TTC549 (cell line): ENCODE data around the gene RAPGEF3.

Experiments
- FAIRE-seq: peaks from 2 replicates; lab custom pipeline; 2012; peaks lifted over from hg19 to GRCh38; lab: Jason Lieb, UNC

Gene RAPGEF3

GRCh38 chr12:47755655-47756562 is 2.8 kb downstream of the RAPGEF3 start:
- FAIRE-seq: no peak

GRCh38 chr12:47754881-47755280 is 3.8 kb downstream of the RAPGEF3 start:
- no peak for FAIRE-seq

- no peak for FAIRE-seq
Observed at GRCh38 chr12:47754126-47754525, 4.6 kb downstream of the RAPGEF3 start.

- FAIRE-seq: no peak
Observed at GRCh38 chr12:47753021-47754001, 5.4 kb downstream of the RAPGEF3 start.

GRCh38 chr12:47752552-47752951 is 6.1 kb downstream of the RAPGEF3 start:
- no peak for FAIRE-seq

GRCh38 chr12:47752121-47752520 is 6.6 kb downstream of the RAPGEF3 start:
- no peak for FAIRE-seq

GRCh38 chr12:47751561-47751960 is 7.1 kb downstream of the RAPGEF3 start:
- FAIRE-seq: no peak

- no peak for FAIRE-seq
Observed at GRCh38 chr12:47750916-47751470, 7.7 kb downstream of the RAPGEF3 start.

GRCh38 chr12:47750229-47750798 is 8.4 kb downstream of the RAPGEF3 start:
- no peak for FAIRE-seq

GRCh38 chr12:47748899-47749298 is 9.8 kb downstream of the RAPGEF3 start:
- FAIRE-seq: no peak

- FAIRE-seq: no peak
Observed at GRCh38 chr12:47748507-47748828, 10.2 kb downstream of the RAPGEF3 start.

GRCh38 chr12:47747596-47748506 is 10.8 kb downstream of the RAPGEF3 start:
- FAIRE-seq: no peak

- no peak for FAIRE-seq
Observed at GRCh38 chr12:47747126-47747525, 11.6 kb downstream of the RAPGEF3 start.

GRCh38 chr12:47746523-47746922 is 12.2 kb downstream of the RAPGEF3 start:
- FAIRE-seq: no peak

GRCh38 chr12:47746073-47746472 is 12.6 kb downstream of the RAPGEF3 start:
- FAIRE-seq: no peak

GRCh38 chr12:47745485-47746041 is 13.1 kb downstream of the RAPGEF3 start:
- no peak for FAIRE-seq

- FAIRE-seq: no peak
Observed at GRCh38 chr12:47744778-47745436, 13.8 kb downstream of the RAPGEF3 start.

GRCh38 chr12:47744005-47744651 is 14.6 kb downstream of the RAPGEF3 start:
- no peak for FAIRE-seq

GRCh38 chr12:47743311-47743860 is 15.3 kb downstream of the RAPGEF3 start:
- FAIRE-seq: no peak
